IMR-90 (cell line): ENCODE measurements around the gene EDEM3. TPM values are rescaled to one million over a fixed set of nuclear protein-coding genes. Genes with fewer than 3 reads are reported as not detected.

ENCODE experiments used
- ATAC-seq: fragments of 200-7000 bp; cut with Tn5 transposase; 2 replicates; pipeline ENCODE4 v1.9.1; 2020; ENCODE audit warnings: low read depth, mild to moderate bottlenecking, moderate library complexity
- BruUV-seq: library from RNA; stranded (reverse); fragments of 400-500 nt; replicated peaks from 2 replicates; lab custom pipeline; 2021; lab: Mats Ljungman, UMichigan
- CTCF ChIA-PET: fragments of 300-600 bp; formaldehyde crosslinking; extraction: SDS; loops from one replicate; lab custom pipeline; 2021; ENCODE audit warnings: antibody characterized with exemption; lab: Yijun Ruan, JAX
- POLR2A ChIA-PET: fragments of 300-600 bp; sonication (Branson Sonifier 250); formaldehyde crosslinking; loops from one replicate; lab custom pipeline; 2022; ENCODE audit warnings: antibody characterized with exemption; ENCODE audit not compliant: unreplicated experiment; lab: Charles Lee
- DNase-seq: peaks from one replicate; pipeline ENCODE4 v3.0.0; 2013
- H2AFZ ChIP-seq: replicated peaks from 2 replicates; pipeline ENCODE3; 2013; ENCODE audit warnings: low read length, mild to moderate bottlenecking; ENCODE audit not compliant: poor library complexity
- H2AK5ac ChIP-seq: 2 replicates; pipeline ENCODE4 v1.6.1; 2013; ENCODE audit warnings: low read depth, low read length, inconsistent platforms
- H2AK9ac ChIP-seq: replicated peaks from 2 replicates; pipeline ENCODE3; 2013; ENCODE audit warnings: mild to moderate bottlenecking, low read depth, low read length, moderate library complexity; ENCODE audit not compliant: poor library complexity
- H2BK120ac ChIP-seq: 2 replicates; pipeline ENCODE4 v1.6.1; 2013; ENCODE audit warnings: low read depth, low read length, inconsistent platforms
- H2BK15ac ChIP-seq: 3 replicates; pipeline ENCODE4 v1.6.1; 2013; ENCODE audit warnings: low read depth, low read length, inconsistent platforms
- H2BK20ac ChIP-seq: 2 replicates; pipeline ENCODE4 v1.6.1; 2013; ENCODE audit warnings: low read depth, mild to moderate bottlenecking, inconsistent platforms, low read length, moderate library complexity
- H2BK5ac ChIP-seq: 2 replicates; pipeline ENCODE4 v1.6.1; 2013; ENCODE audit warnings: mild to moderate bottlenecking, low read depth, low read length, inconsistent platforms; ENCODE audit not compliant: poor library complexity, severe bottlenecking
- H3K14ac ChIP-seq: replicated peaks from 2 replicates; pipeline ENCODE4 v1.6.1; 2013; ENCODE audit warnings: low read depth, low read length, inconsistent platforms
- H3K18ac ChIP-seq: 2 replicates; pipeline ENCODE4 v1.6.1; 2013; ENCODE audit warnings: low read depth, low read length, control low read depth
- H3K23ac ChIP-seq: 2 replicates; pipeline ENCODE4 v1.6.1; 2013; ENCODE audit warnings: low read depth, low read length, inconsistent platforms
- H3K27ac ChIP-seq: 2 replicates; pipeline ENCODE4 v1.5.1; 2013; ENCODE audit warnings: mild to moderate bottlenecking, control low read depth, low read length; ENCODE audit not compliant: insufficient read depth
- H3K27me3 ChIP-seq: 2 replicates; pipeline ENCODE4 v1.6.1; 2013; ENCODE audit warnings: low read length; ENCODE audit not compliant: control insufficient read depth, insufficient read depth
- H3K36me3 ChIP-seq: 2 replicates; pipeline ENCODE4 v1.6.1; 2013; ENCODE audit warnings: low read length, mixed read lengths; ENCODE audit not compliant: control insufficient read depth, insufficient read depth
- H3K4ac ChIP-seq: 2 replicates; pipeline ENCODE4 v1.6.1; 2013; ENCODE audit warnings: low read depth, low read length, inconsistent platforms
- H3K4me1 ChIP-seq: 2 replicates; pipeline ENCODE4 v1.6.1; 2013; ENCODE audit warnings: low read length, mixed read lengths; ENCODE audit not compliant: control insufficient read depth, insufficient read depth
- H3K4me2 ChIP-seq: 2 replicates; pipeline ENCODE4 v1.6.1; 2013; ENCODE audit warnings: low read depth, mild to moderate bottlenecking, control low read depth, low read length, moderate library complexity
- H3K4me3 ChIP-seq: 2 replicates; pipeline ENCODE4 v1.5.1; 2013; ENCODE audit warnings: low read depth, mild to moderate bottlenecking, control low read depth, low read length, moderate library complexity; ENCODE audit not compliant: insufficient read depth
- H3K56ac ChIP-seq: 2 replicates; pipeline ENCODE4 v1.6.1; 2013; ENCODE audit warnings: low read length, inconsistent platforms; ENCODE audit not compliant: insufficient read depth; ENCODE audit errors: extremely low read depth
- H3K79me1 ChIP-seq, 2 experiments: 2 replicates each; pipeline ENCODE4 v1.6.1; 2013; ENCODE audit warnings: low read length in 2 of 2, inconsistent platforms in 1 of 2, low read depth in 1 of 2
- H3K9ac ChIP-seq: 2 replicates; pipeline ENCODE4 v1.6.1; 2013; ENCODE audit warnings: low read depth, low read length, control low read depth
- H3K9me1 ChIP-seq: 2 replicates; pipeline ENCODE4 v1.6.1; 2013; ENCODE audit warnings: low read length, inconsistent platforms; ENCODE audit not compliant: insufficient read depth
- H3K9me3 ChIP-seq: 2 replicates; pipeline ENCODE4 v1.6.1; 2013; ENCODE audit warnings: low read length; ENCODE audit not compliant: control insufficient read depth, insufficient read depth
- H4K20me1 ChIP-seq: 2 replicates; pipeline ENCODE4 v1.6.1; 2013; ENCODE audit warnings: low read length, inconsistent platforms; ENCODE audit not compliant: insufficient read depth
- H4K5ac ChIP-seq: 2 replicates; pipeline ENCODE4 v1.6.1; 2013; ENCODE audit warnings: mild to moderate bottlenecking, low read depth, low read length, control low read depth
- H4K8ac ChIP-seq, 2 experiments: 2 replicates each; pipeline ENCODE4 v1.6.1; 2013; ENCODE audit warnings: low read depth in 2 of 2, low read length in 2 of 2, control low read depth in 1 of 2, inconsistent platforms in 1 of 2
- H4K91ac ChIP-seq: 2 replicates; pipeline ENCODE4 v1.6.1; 2013; ENCODE audit warnings: low read depth, low read length, inconsistent platforms; ENCODE audit not compliant: insufficient read depth
- BHLHE40 ChIP-seq: fragments of 150-350 bp; IDR thresholded peaks from 2 replicates; pipeline ENCODE4 v1.6.1; 2016; ENCODE audit warnings: mild to moderate bottlenecking, low read depth, low read length
- CEBPB ChIP-seq: IDR thresholded peaks from 2 replicates; pipeline ENCODE4 v1.6.1; 2012; ENCODE audit warnings: low read depth, low read length, improper control_type of control experiment
- CTCF ChIP-seq: conservative IDR thresholded peaks from 2 replicates; pipeline ENCODE4 v1.5.1; 2012; ENCODE audit warnings: mild to moderate bottlenecking, low read depth, low read length, improper control_type of control experiment
- ELK1 ChIP-seq: fragments of 150-350 bp; IDR thresholded peaks from 2 replicates; pipeline ENCODE4 v1.6.1; 2016; ENCODE audit warnings: low read depth, mild to moderate bottlenecking, low read length, moderate library complexity, borderline replicate concordance
- MAFK ChIP-seq: IDR thresholded peaks from 2 replicates; pipeline ENCODE4 v1.6.1; 2012; ENCODE audit warnings: low read depth, low read length, improper control_type of control experiment
- MAZ ChIP-seq: IDR thresholded peaks from 2 replicates; pipeline ENCODE4 v1.6.1; 2012; ENCODE audit warnings: low read depth, mild to moderate bottlenecking, low read length, improper control_type of control experiment, moderate library complexity, borderline replicate concordance
- MXI1 ChIP-seq: IDR thresholded peaks from 2 replicates; pipeline ENCODE4 v1.6.1; 2012; ENCODE audit warnings: low read depth, mild to moderate bottlenecking, low read length, moderate library complexity, borderline replicate concordance
- NFE2L2 ChIP-seq: fragments of 150-350 bp; IDR thresholded peaks from 2 replicates; pipeline ENCODE4 v1.6.1; 2016; ENCODE audit warnings: low read depth, mild to moderate bottlenecking, low read length
- RFX5 ChIP-seq: IDR thresholded peaks from 2 replicates; pipeline ENCODE4 v1.8.0; 2012; ENCODE audit warnings: low read depth, mild to moderate bottlenecking, low read length, moderate library complexity
- SMC3 ChIP-seq: fragments of 150-350 bp; IDR thresholded peaks from 2 replicates; pipeline ENCODE4 v1.6.1; 2016; ENCODE audit warnings: low read depth, mild to moderate bottlenecking, antibody characterized with exemption, low read length, moderate library complexity
- WGBS, 2 experiments: methylation state at CpG; one replicate each; pipeline versions ENCODE4 v1.1.5 to v1.1.7; 2013; ENCODE audit warnings: missing lambda C conversion rate in 2 of 2; ENCODE audit not compliant: insufficient read length in 1 of 2; ENCODE audit errors: extremely low coverage in 2 of 2; 5-methylcytosine and 5-hydroxymethylcytosine counted together
- dilution Hi-C: fragments of 300-500 bp; cut with HindIII; formaldehyde crosslinking; loops from one replicate; pipeline ENCODE4 v1.14.3; 2018; ENCODE audit warnings: low sequenced_read_pairs; ENCODE audit not compliant: unreplicated experiment
- in situ Hi-C: fragments of 300-500 bp; cut with MboI; formaldehyde crosslinking; loops from 3 replicates; pipeline ENCODE4 v1.14.3; 2019; ENCODE audit warnings: low sequenced_read_pairs, inconsistent platforms, mixed read lengths
- intact Hi-C: fragments of 100-400 bp; cut with micrococcal nuclease; formaldehyde crosslinking; loops from 2 replicates; pipeline ENCODE4 v1.10.0; 2022
- polyA plus RNA-seq, 3 experiments: library from polyadenylated mRNA; depleted of rRNA; stranded (reverse); fragments of >200 nt; gene quantifications; 2 replicates each; pipeline ENCODE4 v1.2.3, GENCODE V29; 2012; ENCODE audit warnings: low replicate concordance in 1 of 3
- total RNA-seq: library from RNA; depleted of rRNA; stranded (reverse); fragments of >200 nt; gene quantifications from 2 replicates; pipeline ENCODE4 v1.2.3, GENCODE V29; 2012
- TF ChIP-seq, protein P1 (sequence below): fragments of 150-350 bp; IDR thresholded peaks from 2 replicates; pipeline ENCODE4 v1.6.1; 2017; ENCODE audit warnings: mild to moderate bottlenecking, antibody characterized with exemption, low read length, low read depth

The EDEM3 gene
- total and polyA plus RNA-seq, 2 of the 4 experiments (the other 2 are of a cell fraction), result 17.5 to 29.9 TPM

DNA sequence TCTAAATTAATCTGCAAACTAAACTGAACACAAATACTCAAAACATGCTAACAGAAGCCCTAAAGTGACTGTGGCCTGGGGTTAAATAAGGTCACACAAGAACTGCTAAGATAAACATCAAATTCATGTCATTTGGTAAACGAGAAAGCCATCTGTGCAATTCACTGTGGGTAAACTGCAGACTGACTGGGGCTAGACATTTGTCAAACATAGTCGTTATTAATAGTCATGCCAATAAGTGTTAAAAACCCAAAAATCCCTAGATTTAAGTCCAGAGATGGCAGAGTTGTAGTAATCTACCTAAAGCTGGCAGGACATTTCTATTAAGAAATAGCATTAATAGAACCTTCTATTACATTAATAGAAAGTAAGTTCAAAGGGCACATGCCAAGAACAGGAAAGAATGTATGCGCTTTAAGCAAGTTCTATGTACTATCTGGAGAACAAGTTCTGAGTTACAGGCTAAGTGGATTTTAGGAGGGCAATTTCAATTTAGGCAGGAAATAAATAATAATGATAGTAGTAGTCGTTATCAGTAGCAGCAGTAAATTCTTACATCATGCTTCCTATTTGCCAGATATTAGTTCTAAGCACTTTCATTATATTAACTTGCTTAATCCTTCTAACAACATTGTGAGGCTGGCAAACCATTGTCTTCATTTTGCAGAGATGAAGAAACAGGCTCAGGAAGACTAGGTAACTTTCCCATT, 8.6 kb downstream of the EDEM3 start:
- DNase-seq, result no peak
- no TSS peak for BruUV-seq
- Histone ChIP-seq H3K4me1 (peaks cover 3% of the 10 kb centered on the region), H3K4me3 (no peak overlapping the region), H3K4me2 (0 out of 2 replicates have a peak overlapping the region, but pooled peaks have one; percentile 15), H2AK9ac (no peak overlapping the region), H2BK5ac (no peak overlapping the region), H3K27ac (no peak overlapping the region), H3K36me3 (no peaks in the 10 kb centered on the region), H4K8ac (no peak overlapping the region), H3K14ac (no peak overlapping the region), H2AK5ac (no peak overlapping the region), H4K91ac (no peak overlapping the region), H3K56ac (no peak overlapping the region), H2BK120ac (no peak overlapping the region), H3K27me3 (no peaks in the 10 kb centered on the region), H4K20me1 (no peaks in the 10 kb centered on the region), H3K23ac (peak overlapping the region; percentile 48; the same call in 1 of the 2 replicates), H4K5ac (no peak overlapping the region), H3K18ac (no peak overlapping the region), H3K9me3 (no peaks in the 10 kb centered on the region), H2BK15ac (no peak overlapping the region), H3K9me1 (no peaks in the 10 kb centered on the region), H2AFZ (no peak overlapping the region), H2BK20ac (no peak overlapping the region), H3K9ac (no peak overlapping the region), H3K79me1 (peaks cover 0 to 20% of the 10 kb centered on the region in 2 experiments; a peak in 2 of 4 replicates), H3K4ac (no peak overlapping the region)
- in situ Hi-C loops (no loop called here), dilution Hi-C loops (no loop called here), intact Hi-C loops (no loop called here)
- POLR2A ChIA-PET, result no interaction called here
- no CpG with 5 or more reads among the region's 4 CpGs for WGBS, 2 experiments
- no peak for ATAC-seq
- TF ChIP-seq ELK1 (no peak), SMC3 (no peak), MXI1 (no peak), MAFK (no peak), RFX5 (no peak), CEBPB (no peak), BHLHE40 (no peak), MAZ (no peak), CTCF (no peak), NFE2L2 (no peak)
- TF ChIP-seq, protein P1, sequence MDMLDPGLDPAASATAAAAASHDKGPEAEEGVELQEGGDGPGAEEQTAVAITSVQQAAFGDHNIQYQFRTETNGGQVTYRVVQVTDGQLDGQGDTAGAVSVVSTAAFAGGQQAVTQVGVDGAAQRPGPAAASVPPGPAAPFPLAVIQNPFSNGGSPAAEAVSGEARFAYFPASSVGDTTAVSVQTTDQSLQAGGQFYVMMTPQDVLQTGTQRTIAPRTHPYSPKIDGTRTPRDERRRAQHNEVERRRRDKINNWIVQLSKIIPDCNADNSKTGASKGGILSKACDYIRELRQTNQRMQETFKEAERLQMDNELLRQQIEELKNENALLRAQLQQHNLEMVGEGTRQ, result no peak
- CTCF ChIA-PET, result no interaction called here
